Measurements from ENCODE around the gene PP2D1.
"Not testable (repeated sequence)": the region's sequence is repeated elsewhere in the genome, so short reads cannot be mapped to it uniquely, and the experiment has no call there.

Gene PP2D1

DNA sequence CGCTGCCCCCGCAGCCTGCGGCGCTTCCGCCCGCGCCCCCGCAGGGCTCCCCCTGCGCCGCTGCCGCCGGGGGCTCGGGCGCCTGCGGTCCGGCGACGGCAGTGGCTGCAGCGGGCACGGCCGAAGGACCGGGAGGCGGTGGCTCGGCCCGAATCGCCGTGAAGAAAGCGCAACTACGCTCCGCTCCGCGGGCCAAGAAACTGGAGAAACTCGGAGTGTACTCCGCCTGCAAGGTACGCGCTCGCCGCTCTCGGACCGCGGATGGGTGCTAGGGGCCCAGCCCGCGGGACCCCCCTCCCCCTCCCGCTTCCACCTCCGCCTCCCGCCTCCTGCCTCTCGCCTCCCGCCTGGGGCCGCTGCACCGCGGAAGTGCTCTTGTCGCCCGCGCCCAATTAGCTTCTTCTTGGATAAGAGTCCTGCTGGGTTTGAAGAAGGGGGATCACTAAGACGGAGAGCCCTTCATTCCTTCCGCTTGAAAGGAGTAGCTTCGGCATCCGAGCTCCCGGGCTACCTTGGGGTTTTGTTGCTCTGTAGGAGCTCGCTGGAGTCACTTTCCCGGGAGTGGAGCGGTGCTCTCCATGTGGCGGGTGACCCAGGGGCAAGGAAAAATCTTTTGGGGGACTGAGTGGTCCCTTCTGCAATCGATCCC lies 28.6 kb upstream of the PP2D1 start:
- DNase-seq (ENCODE audit: low read depth in 3 of 3, low spot score in 1 of 3) = peak in 2 of 3 donors; percentile 24 to 46

GRCh38 chr3:20039765-20040547 lies 27.9 kb upstream of the PP2D1 start, which contains the start of gene KAT2B:
Gene KAT2B, plus strand, starts transcription at chr3:20040446. Its CDS starts 32 bp downstream, at chr3:20040478.
- peak; percentile 60 to 71 (median 66) for DNase-seq (ENCODE audit: low read depth in 3 of 3, low spot score in 1 of 3)

- no peak for DNase-seq (ENCODE audit: low read depth in 3 of 3, low spot score in 1 of 3)
Measured at GRCh38 chr3:20039466-20039764, 27.4 kb upstream of the PP2D1 start.

DNA sequence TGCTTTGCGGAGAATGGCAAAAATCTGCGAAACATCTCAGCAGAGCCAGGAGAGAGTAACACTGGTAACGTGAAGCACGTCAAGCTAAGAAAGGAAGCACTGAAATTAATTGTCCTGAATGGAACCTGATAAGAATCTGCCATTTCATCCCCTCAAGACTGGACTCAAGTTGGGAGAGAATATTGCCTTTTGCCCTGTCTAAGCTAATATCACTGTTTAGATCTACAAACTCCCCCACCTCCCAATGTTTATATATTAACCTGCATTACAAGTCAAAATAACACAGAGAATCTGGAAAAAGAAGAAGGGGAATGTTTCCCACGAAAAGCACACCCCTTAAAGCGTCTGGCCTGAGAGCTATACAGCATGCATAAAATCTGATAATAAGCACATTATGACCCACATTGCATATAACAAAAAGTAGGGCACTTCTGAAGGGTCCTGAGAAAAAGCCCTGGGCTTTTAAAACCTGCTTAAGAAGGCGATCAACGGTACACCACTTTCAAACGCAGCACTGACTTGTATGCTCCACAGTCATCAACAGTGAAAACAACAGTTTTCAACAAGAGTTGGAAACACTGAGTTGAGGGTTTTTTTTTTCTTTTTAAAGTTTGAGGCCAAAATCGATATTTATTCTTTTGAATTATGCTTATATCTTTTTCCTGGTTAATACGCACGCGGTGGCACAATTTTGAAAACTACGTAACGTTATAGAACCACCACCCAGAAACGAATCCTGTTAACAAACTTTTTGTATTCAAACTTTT lies 26.8 kb upstream of the PP2D1 start:
- DNase-seq (ENCODE audit: low read depth in 3 of 3, low spot score in 1 of 3) = no peak

- no peak for DNase-seq (ENCODE audit: low read depth in 3 of 3, low spot score in 1 of 3)
Measured at GRCh38 chr3:20037255-20037996, 25.4 kb upstream of the PP2D1 start.

DNA sequence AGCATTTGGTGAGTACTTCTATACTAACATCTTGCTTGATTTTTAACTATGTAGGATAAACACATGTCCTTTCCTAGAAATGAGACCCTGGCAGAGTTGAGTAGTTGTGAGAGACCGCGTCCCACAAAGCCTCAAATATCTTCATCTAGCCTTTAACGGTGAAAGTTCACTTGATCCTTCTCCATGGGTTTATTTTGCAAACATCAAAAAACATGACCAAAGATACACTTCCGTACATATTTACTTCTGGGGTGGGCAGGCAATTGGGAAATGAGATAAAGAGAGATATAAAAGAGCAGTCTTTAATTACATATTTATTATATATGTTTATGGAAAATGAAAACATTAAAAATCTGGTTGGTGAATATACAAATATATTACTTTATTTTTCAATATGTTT lies 23.0 kb upstream of the PP2D1 start:
- no peak for DNase-seq (ENCODE audit: low read depth in 3 of 3, low spot score in 1 of 3)

DNA sequence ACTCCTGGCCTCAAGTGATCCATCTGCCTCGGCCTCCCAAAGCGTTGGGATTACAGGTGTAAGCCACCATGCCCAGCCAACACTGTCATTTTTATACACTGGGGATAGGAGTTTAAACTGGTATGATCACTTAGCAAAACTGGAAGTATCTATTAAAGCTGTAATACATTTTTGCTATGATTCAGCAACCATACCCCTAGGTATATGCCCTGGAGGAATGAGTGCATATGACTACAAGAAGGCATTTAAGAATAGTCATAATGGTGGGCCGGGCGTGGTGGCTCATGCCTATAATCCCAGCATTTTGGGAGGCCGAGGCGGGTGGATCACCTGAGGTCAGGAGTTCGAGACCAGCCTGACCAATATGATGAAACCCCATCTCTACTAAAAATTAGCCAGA lies 19.9 kb upstream of the PP2D1 start:
- DNase-seq (ENCODE audit: low read depth in 3 of 3, low spot score in 1 of 3) = not testable (repeated sequence)

- DNase-seq (ENCODE audit: low read depth in 3 of 3, low spot score in 1 of 3) = no peak
Measured at GRCh38 chr3:20028905-20029331, 16.9 kb upstream of the PP2D1 start.

DNA sequence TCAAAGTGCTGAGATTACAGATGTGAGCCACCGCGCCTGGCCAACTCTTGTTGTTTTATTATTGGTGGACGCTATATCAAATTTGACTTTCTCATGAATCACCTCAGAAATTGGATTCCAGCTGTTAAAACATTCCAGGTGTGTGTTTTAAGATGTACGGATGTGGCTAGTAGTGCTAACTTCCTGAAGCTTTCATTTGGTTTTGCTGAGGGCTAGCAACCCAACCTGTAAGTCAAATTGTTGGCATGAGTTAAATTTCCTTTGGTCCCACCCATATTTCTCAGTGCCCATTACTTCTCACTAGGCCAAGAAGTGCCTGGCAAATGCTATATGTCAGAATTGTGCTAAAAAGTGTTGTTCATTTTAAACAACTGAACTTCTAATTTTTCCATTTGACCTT lies 15.1 kb upstream of the PP2D1 start:
- DNase-seq (ENCODE audit: low read depth in 3 of 3, low spot score in 1 of 3) = no peak

DNA sequence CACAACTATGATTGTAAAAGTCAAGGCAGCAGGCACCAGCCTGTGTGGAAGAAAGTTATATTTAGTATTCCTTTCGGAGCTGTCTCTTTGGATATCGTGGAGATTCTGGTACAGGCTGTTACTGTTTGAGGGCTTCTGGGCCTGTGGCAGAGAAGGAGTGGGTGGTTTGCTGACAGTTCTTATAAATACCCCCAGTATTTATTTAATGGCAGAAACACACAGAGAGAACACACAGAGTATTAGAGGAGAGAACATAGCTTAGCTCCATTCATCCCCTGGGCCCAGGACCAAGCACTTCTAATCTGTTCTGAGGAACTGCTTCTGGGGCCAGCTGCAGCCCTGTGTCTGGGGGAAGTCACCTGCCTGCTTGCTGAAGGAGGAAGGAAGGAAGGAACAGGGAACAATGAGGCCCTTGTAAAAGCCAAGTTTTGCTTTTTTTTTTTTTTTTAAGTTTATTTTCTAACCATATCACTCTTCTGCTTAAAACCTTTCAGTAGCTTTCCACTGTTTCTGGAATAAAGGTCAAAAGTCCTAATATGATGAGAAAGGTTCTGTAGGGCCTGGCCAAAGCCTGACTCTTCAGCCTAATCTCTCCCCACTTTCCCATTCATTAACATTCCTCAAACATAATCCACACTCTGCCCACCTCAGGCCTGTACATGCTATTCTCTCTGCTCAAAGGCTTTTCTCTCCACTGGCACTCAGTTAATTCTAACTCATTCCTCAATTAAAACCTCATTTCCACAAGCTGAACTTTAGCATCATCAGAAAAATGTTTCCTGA lies 11.8 kb upstream of the PP2D1 start:
- no peak for DNase-seq (ENCODE audit: low read depth in 3 of 3, low spot score in 1 of 3)

DNA sequence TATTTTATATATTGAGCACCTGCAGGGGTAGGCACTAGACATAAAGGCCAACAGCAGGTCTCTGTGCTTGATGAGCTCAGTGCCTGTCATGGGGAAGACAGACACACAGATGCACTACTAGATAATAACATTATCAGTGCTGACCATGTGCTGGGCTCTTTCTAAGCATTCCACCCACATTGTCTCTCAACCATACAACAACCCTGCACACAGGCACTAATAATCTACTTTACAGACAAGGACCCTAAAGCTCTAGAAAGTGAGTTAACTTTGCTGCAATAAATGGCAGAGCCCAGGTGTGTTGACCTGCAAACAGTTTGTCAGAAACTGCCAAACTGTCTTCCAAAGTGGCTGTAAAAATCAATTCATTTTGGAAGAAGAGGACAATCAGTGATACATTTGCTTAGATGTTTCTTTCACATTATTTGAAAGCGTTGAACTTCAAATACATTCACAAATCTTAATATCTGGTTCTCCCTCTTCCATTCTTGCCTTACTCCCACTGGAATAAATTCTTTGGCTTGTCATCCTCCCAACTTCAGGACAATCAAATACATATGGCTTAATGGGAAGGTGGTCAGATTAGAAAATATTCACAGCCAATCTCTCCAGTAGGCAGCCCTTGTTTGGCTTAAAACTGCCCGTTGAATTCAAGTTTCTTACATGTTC lies 11.0 kb upstream of the PP2D1 start:
- no peak for DNase-seq (ENCODE audit: low read depth in 3 of 3, low spot score in 1 of 3)

DNA sequence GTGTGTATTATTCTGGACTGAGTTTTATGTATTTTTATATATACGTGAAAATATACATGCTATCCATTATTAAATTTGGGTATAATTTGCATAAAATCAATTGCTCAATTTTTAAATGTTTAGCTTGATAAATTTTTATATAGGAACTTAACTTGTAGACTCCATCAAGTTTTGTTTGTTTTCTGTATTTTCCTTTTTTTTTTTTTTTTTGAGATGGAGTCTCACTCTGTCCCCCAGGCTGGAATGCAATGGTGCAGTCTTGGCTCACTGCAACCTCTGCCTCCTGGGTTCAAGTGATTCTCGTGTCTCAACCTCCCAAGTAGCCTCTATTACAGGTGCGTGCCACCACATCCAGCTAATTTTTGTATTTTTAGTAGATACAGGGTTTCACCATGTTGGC lies 4.0 kb upstream of the PP2D1 start:
- DNase-seq (ENCODE audit: low read depth in 3 of 3, low spot score in 1 of 3) = not testable (repeated sequence)

DNA sequence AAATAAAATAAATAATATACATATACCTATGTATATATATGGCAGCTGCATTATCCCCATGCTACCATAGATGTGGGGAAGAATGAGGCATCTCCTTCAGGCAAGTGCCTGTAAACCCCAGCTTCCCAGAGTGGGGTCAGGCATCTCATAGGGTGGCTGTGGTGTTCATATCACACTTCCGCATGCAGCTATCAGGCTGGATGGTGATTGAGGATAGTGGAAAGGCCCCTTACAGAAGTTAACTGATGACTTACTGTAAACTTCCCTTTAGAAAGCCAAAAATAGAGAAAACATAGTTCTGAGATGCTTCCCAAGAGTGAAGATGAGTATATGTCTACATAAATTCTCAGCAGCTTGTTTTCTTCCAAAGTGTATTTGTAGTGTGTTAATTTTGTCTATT lies 3.5 kb upstream of the PP2D1 start:
- DNase-seq (ENCODE audit: low read depth in 3 of 3, low spot score in 1 of 3) = no peak

- no peak for DNase-seq (ENCODE audit: low read depth in 3 of 3, low spot score in 1 of 3)
Measured at GRCh38 chr3:20013396-20013795, 1.3 kb upstream of the PP2D1 start.

GRCh38 chr3:20008646-20009045 lies 3.4 kb downstream of the PP2D1 start:
- DNase-seq (ENCODE audit: low read depth in 3 of 3, low spot score in 1 of 3) = no peak

- no peak for DNase-seq (ENCODE audit: low read depth in 3 of 3, low spot score in 1 of 3)
Measured at GRCh38 chr3:20007960-20008359, 4.1 kb downstream of the PP2D1 start.

DNA sequence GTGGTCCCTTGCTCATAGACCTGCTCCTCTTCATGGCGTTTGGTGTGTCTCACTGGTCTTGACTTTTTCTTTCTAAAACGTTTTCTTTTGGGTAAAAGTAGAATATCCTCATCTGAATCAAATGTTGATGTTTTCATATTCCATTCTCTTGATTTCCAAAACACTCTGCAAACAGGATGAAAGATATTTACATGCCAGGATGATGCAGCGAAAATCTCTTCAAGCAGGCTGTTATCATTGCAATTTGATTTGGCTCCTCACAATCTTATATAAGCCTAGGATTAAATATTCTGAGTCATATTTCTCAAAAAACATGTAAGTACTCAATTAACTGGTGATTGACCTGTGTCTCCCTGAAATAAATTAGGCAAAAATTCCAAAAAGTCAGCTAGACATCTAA lies 10.1 kb downstream of the PP2D1 start:
- no peak for DNase-seq (ENCODE audit: low read depth in 3 of 3, low spot score in 1 of 3)

DNA sequence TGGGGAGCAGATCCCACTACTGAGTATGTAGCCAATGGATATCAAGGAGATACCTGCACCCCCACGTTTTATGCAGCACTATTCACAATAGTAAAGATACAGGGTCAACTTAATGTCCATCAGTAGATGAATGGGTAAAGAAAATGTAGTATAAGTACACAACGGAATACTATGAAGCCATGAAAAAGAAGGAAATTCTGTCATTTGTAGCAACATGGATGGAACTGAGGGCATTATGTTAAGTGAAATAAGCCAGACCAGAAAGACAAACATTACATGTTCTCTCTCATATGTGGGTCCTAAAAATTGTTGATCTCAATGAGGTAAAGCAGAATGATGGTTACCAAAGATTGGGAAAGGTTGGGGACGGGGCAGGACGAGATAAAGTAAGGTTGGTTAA lies 14.6 kb downstream of the PP2D1 start:
- DNase-seq (ENCODE audit: low read depth in 3 of 3, low spot score in 1 of 3) = no peak

DNA sequence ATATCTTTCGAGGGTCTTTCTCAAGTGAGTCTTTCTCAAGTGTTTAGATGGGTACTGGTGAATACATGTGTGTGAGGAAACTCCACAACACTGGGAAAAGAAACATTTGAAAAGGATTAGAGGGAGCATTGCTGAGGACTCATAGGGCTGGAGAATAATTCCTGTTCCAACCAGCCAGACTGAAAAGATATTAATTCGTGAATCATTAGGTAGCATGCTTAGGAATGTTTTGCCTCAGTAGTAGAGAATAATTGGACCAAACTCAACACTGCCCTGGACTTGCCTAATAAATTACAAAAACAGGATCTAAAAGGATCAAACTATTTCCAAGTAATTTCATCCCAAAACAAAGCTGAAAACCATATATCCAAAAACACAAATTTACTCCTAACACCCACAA lies 17.3 kb downstream of the PP2D1 start:
- DNase-seq (ENCODE audit: low read depth in 3 of 3, low spot score in 1 of 3) = no peak

GRCh38 chr3:19988904-19989303 lies 23.2 kb downstream of the PP2D1 start:
- DNase-seq (ENCODE audit: low read depth in 3 of 3, low spot score in 1 of 3) = not testable (repeated sequence)

Data from stimulated activated CD4-positive, alpha-beta T cell treated with anti-CD3 and anti-CD28 coated beads, TNF-alpha, amount 100 ng/mL, for 1 hour (primary cell).